HepG2 (cell line): Measurements from ENCODE around the gene SLC7A6OS. TPM values are rescaled to one million over a fixed set of nuclear protein-coding genes. Genes with fewer than 3 reads are reported as not detected.

Experiments used
- BCL3 ChIP-seq: sonication (generic); formaldehyde crosslinking; IDR thresholded peaks from 2 replicates; pipeline ENCODE4 v1.5.1; 2020; ENCODE audit warnings: mild to moderate bottlenecking, missing genetic modification reagents, moderate library complexity
- E2F2 ChIP-seq: sonication (generic); formaldehyde crosslinking; IDR thresholded peaks from 2 replicates; pipeline ENCODE4 v1.4.0; 2020; ENCODE audit warnings: missing genetic modification reagents, borderline replicate concordance
- ETS1 ChIP-seq: sonication (generic); formaldehyde crosslinking; IDR thresholded peaks from 2 replicates; pipeline ENCODE4 v1.4.0; 2020; ENCODE audit warnings: missing genetic modification reagents
- FLYWCH1 ChIP-seq: sonication (generic); formaldehyde crosslinking; IDR thresholded peaks from 2 replicates; pipeline ENCODE4 v1.8.1; 2023; ENCODE audit warnings: mild to moderate bottlenecking, missing genetic modification reagents
- KMT2B ChIP-seq: IDR thresholded peaks from 2 replicates; pipeline ENCODE4 v1.6.1; 2016; ENCODE audit warnings: missing genetic modification reagents, missing compliant biosample characterization
- MAZ ChIP-seq, 2 experiments: sonication (generic) in 1 of 2; formaldehyde crosslinking in 1 of 2; IDR thresholded peaks; 2 replicates each; pipeline versions ENCODE4 v1.5.0 to v1.6.1; 2012 to 2020; ENCODE audit warnings: low read depth in 2 of 2, mild to moderate bottlenecking in 2 of 2, borderline replicate concordance in 1 of 2, improper control_type of control experiment in 1 of 2, low read length in 1 of 2, missing genetic modification reagents in 1 of 2, moderate library complexity in 1 of 2
- RFX1 ChIP-seq: fragments of 450-650 bp; IDR thresholded peaks from 2 replicates; pipeline ENCODE4 v1.6.1; 2017
- RFXAP ChIP-seq: sonication (generic); formaldehyde crosslinking; IDR thresholded peaks from 2 replicates; pipeline ENCODE4 v1.4.0; 2020; ENCODE audit warnings: missing genetic modification reagents, borderline replicate concordance
- RNF219 ChIP-seq: sonication (generic); formaldehyde crosslinking; IDR thresholded peaks from 2 replicates; pipeline ENCODE4 v1.5.0; 2020; ENCODE audit warnings: mild to moderate bottlenecking, missing genetic modification reagents
- STAG1 ChIP-seq: sonication (generic); formaldehyde crosslinking; IDR thresholded peaks from 2 replicates; pipeline ENCODE4 v1.4.0; 2020; ENCODE audit warnings: missing genetic modification reagents
- USF2 ChIP-seq, 2 experiments: sonication (generic) in 1 of 2; formaldehyde crosslinking in 1 of 2; IDR thresholded peaks; 2 replicates each; pipeline versions ENCODE4 v1.5.1 to v1.6.1; 2011 to 2020; ENCODE audit warnings: borderline replicate concordance in 1 of 2, low read depth in 1 of 2, low read length in 1 of 2, mild to moderate bottlenecking in 1 of 2, missing genetic modification reagents in 1 of 2, moderate library complexity in 1 of 2
- ZBTB1 ChIP-seq: sonication (generic); formaldehyde crosslinking; IDR thresholded peaks from 2 replicates; pipeline ENCODE4 v1.4.0; 2020; ENCODE audit warnings: missing genetic modification reagents, borderline replicate concordance
- ZKSCAN8 ChIP-seq: IDR thresholded peaks from 2 replicates; pipeline ENCODE4 v1.6.1; 2016; ENCODE audit warnings: borderline replicate concordance, missing genetic modification reagents, missing compliant biosample characterization
- ZNF18 ChIP-seq: sonication (generic); formaldehyde crosslinking; IDR thresholded peaks from 2 replicates; pipeline ENCODE4 v1.8.0; 2022; ENCODE audit warnings: mild to moderate bottlenecking, missing genetic modification reagents; ENCODE audit not compliant: insufficient replicate concordance
- ZNF234 ChIP-seq: sonication (generic); formaldehyde crosslinking; conservative IDR thresholded peaks from 2 replicates; pipeline ENCODE4 v1.5.1; 2020; ENCODE audit warnings: mild to moderate bottlenecking, missing genetic modification reagents
- ZNF576 ChIP-seq: sonication (generic); formaldehyde crosslinking; IDR thresholded peaks from 2 replicates; pipeline ENCODE4 v1.4.0; 2020; ENCODE audit warnings: mild to moderate bottlenecking, missing genetic modification reagents
- polyA plus RNA-seq, 8 experiments: library from polyadenylated mRNA; depleted of rRNA in 3 of 8; stranded (reverse) in 7 of 8; unstranded in 1 of 8; fragments of >200 nt; fragmentation: Illumina TruSeq in 4 of 8; extraction: Trizol in 4 of 8; gene quantifications; 2 replicates each; pipeline versions ENCODE4 v1.2.1 to v1.2.3, GENCODE V29; 2011 to 2016; ENCODE audit warnings: low read depth in 4 of 8, missing spikeins in 1 of 8, mixed read lengths in 1 of 8; ENCODE audit not compliant: insufficient read depth in 1 of 8
- total RNA-seq, 5 experiments: library from RNA; depleted of rRNA; stranded (reverse); fragments of >200 nt; fragmentation: Illumina TruSeq; extraction: Trizol; gene quantifications; 2 replicates each; pipeline ENCODE4 v1.2.3, GENCODE V29; 2016; ENCODE audit warnings: low read depth in 1 of 5

Gene SLC7A6OS
- total and polyA plus RNA-seq, 2 of the 13 experiments (the other 11 are each of a cell fraction or from before 2014, with no cell fraction given), result 11.2 to 21.5 TPM

GRCh38 chr16:68310774-68311511, at the start of gene SLC7A6OS, which contains the start of gene PRMT7 (continued):
- TF ChIP-seq USF2 (IDR thresholded peaks at IDR 0.05; ENCODE audit: low read depth, low read length) (peak; percentile 3; the same call in 1 of the 2 replicates), USF2 (CRISPR knock-in tag; IDR thresholded peaks at IDR 0.05; ENCODE audit: borderline replicate concordance) (peak; percentile 73; the same call in 1 of the 2 replicates), STAG1 (CRISPR knock-in tag) (peak; percentile 20; the same call in 1 of the 2 replicates), RFXAP (CRISPR knock-in tag) (peak; percentile 98), E2F2 (CRISPR knock-in tag) (peak; percentile 99; the same call in 1 of the 2 replicates), ZKSCAN8 (CRISPR knock-in tag) (peak; percentile 97), ETS1 (peak; percentile 99), ZNF576 (peak; percentile 93; the same call in 1 of the 2 replicates), BCL3 (CRISPR knock-in tag) (peak; percentile 100), ZBTB1 (CRISPR knock-in tag) (no peak), KMT2B (CRISPR knock-in tag) (peak; percentile 99), ZNF18 (CRISPR knock-in tag) (peak; percentile 99), RFX1 (no peak), RNF219 (CRISPR knock-in tag) (peak; percentile 100), FLYWCH1 (peak; percentile 86; the same call in 1 of the 2 replicates), MAZ (IDR thresholded peaks at IDR 0.05; ENCODE audit: borderline replicate concordance, low read depth, low read length) (peak; percentile 66; the same call in 1 of the 2 replicates), MAZ (CRISPR knock-in tag; IDR thresholded peaks at IDR 0.05; ENCODE audit: low read depth) (peak; percentile 99), ZNF234 (CRISPR knock-in tag) (no peak)
